NCI-H446 treated with DMSO at 0.1 percent for 48 hours (cell line): Measurements from ENCODE around the gene KIAA0825.

ENCODE experiments used
- DNase-seq: peaks from one replicate; lab custom pipeline; 2025; lab: John Stamatoyannopoulos, UW

Gene KIAA0825

DNA sequence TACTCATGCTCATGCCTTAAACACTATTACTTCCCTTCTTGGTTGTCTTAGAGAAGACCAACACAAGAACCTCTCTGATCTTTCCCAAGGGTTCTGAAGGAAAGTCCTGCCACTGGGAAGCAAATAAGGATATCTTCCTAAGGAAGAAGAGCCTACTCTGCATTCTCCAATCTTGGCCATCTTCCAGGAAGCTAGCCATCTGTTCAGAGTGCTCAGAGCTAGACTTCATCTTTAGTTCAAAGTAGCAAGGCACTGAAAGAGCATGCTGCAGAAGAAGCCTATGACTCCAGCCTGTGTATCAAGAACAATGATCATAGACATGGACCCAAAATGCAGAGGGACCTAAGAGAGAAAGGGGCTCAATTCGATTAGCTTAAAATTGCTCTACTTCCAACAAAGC, 114.7 kb downstream of the KIAA0825 start:
- DNase-seq, result no peak

GRCh38 chr5:94501365-94501764, 117.0 kb downstream of the KIAA0825 start:
- no peak for DNase-seq

- DNase-seq, result no peak
Observed at GRCh38 chr5:94499806-94500205, 118.6 kb downstream of the KIAA0825 start.

- no peak for DNase-seq
Observed at GRCh38 chr5:94498199-94498598, 120.2 kb downstream of the KIAA0825 start.

DNA sequence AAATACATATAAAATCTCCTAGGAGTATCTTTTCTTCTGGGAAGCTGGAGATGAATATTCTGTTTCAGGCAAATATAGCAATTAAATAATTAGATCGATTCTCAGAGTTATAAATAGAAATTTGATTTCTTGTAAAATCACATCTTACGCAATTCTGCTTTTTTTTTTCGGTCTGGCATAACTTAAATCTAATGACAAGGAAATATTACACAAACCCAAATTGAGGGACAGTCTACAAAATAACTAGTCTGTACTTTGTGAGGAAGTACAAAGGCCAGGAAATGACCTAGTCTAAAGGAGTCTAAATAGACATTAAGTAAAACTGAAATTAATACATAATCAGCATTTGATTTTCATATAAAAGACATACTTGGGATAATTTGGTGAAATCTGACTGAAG, 133.3 kb downstream of the KIAA0825 start:
- DNase-seq, result no peak

- DNase-seq, result no peak
Observed at GRCh38 chr5:94481059-94481458, 137.3 kb downstream of the KIAA0825 start.

DNA sequence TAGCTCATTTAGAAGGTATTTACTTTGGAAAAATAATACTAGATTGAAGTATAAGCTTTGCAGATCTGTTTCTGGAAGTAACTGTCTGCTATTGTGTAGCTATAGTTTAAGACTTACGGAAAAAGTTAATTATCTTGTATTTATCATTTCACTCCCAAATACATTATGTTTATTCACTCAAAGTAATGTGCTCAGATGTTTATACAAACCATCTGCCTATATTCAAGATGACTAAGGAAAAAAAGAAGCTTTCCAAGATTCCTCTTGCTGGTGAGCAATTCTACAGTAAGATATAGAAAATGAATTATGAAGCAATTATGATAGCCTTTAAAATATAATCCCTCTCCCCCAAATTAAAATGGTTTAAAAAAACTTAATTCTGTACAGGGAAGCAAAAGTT, 137.9 kb downstream of the KIAA0825 start:
- no peak for DNase-seq

DNA sequence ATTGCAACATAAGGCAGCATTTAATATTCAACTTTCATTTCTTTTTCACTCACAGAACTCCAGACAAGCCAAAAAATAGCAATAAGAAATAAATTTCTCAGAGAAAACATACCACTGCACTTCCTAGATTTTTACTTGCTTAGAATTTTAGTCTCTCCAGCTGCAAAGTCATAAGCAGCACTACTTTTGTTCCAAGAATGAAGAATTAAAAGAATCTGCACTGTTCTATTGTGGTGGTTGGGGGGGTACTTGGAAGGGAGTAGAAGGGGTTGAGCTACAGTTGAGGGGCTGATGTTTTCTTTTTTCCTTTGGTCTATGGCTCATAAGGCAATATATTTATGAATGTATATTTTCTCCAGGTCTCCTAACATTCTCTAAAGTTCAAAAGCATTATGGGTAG, 144.5 kb downstream of the KIAA0825 start:
- DNase-seq, result no peak

GRCh38 chr5:94471521-94471920, 146.9 kb downstream of the KIAA0825 start:
- DNase-seq, result no peak

GRCh38 chr5:94470802-94471201, 147.6 kb downstream of the KIAA0825 start:
- no peak for DNase-seq

GRCh38 chr5:94469894-94470329, 148.5 kb downstream of the KIAA0825 start:
- DNase-seq, result no peak

- no peak for DNase-seq
Observed at GRCh38 chr5:94467954-94468930, 150.2 kb downstream of the KIAA0825 start.

GRCh38 chr5:94467346-94467953, 151.0 kb downstream of the KIAA0825 start:
- DNase-seq, result no peak

DNA sequence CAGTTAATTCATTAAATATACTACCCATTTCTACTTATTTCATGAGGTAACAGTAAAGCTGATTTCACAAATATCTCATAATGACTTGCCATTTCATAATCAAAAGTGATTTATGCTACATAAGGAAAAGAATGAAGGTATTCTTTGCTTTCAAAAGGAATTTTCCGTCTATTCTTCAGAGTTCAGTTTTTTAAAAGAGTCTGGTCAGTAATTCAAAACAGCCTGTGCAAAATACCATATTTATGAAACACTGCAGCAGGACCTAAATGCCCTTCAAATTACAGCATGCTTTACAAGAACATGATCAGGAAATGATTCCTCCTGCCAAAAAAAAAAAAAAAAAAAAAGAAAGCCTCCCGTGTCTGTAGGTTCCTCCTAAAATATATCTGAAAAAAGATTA, 154.7 kb downstream of the KIAA0825 start:
- DNase-seq, result no peak

GRCh38 chr5:94461131-94461530, 157.3 kb downstream of the KIAA0825 start:
- DNase-seq, result no peak

DNA sequence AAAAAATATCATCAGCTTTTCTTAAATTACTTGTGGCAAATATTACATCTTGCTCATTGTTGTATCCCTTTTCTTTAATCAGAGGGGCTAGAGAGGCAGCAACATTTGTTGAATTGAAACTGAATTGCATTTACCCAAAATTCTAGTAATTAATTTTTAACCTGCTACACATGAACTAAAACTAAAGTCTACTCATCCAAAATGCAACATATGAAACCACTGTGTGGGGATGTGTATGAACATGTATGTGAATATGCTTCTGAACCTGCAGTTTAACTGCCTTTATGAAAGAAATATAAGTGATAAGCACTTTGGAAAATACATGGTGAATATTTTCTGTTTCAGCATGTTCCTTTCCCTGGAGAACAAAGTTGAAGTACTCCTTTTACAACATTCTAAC, 158.5 kb downstream of the KIAA0825 start:
- DNase-seq, result no peak

- DNase-seq, result no peak
Observed at GRCh38 chr5:94457788-94458187, 160.6 kb downstream of the KIAA0825 start.

- no peak for DNase-seq
Observed at GRCh38 chr5:94445726-94446125, 172.7 kb downstream of the KIAA0825 start.

DNA sequence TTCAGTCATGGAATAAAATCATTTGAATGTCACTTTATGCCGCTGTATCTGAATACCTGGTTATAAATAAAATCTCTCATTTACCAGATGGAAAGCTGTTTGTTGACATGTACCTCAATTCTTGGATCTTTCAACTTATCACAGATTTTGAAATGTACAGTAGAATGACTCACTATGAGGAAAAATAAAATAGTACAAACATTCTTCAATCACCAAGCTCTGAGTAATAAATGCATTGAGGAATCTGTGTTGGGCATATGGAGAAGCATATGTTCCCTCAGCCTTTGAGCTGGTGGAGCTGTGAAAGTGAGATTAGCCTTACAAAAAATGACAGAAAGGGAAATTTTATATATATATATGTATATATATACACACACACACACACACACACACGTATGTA, 175.4 kb downstream of the KIAA0825 start:
- no peak for DNase-seq

GRCh38 chr5:94442076-94442475, 176.3 kb downstream of the KIAA0825 start:
- no peak for DNase-seq

DNA sequence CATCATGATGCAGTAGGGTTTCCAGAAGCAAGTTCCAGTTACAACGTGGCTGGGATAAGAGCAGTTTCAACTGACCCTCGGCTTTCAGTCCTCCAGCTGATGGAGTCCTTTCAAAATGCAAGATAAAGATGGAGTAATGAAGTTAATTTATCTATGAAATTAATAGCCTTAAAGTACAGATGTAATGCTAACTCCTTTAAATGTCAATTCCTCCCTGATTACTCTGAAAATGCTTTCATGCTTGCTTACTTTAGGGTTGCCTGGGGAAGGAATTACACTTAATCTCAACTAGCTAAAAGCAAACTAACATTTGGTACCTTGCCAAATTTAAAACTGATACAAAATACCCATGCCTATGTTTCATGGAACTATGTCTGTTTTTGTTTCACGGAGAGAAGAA, 178.4 kb downstream of the KIAA0825 start:
- no peak for DNase-seq

DNA sequence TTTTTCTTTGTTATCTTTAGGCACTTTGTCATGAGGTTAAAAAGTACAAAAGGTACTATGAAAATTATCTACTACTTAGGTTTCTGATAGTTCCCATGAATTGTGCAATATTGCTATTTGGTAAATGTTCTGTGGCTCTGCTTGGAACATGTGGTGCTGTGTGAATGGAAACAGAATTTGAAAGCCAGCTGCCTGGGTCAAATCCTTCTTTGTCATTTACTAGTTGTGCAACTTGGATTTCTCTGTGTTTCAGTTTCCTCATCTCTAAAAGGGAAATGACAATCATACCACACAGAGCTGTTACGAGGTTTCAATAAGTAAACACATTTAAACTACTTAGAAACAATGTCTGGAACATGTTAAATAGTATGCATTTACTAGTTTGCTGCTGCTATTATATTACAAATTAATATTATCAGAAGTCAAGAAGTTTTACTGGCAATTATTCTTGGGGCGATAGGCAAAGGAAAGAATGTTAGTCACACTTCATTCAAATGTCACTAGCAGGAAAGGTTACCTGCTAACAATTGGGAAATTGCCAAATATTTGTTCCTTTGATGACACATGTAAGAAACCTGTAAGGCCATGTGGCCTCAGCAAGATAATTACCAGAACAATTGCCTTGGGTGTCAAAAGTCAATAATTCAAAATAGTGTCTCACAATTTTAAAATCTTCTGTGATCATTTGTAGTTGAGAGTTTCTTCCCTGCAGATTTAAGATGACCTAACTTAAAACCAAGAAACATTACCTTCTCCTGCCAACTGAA, 184.8 kb downstream of the KIAA0825 start:
- no peak for DNase-seq

GRCh38 chr5:94432499-94432898, 185.9 kb downstream of the KIAA0825 start:
- no peak for DNase-seq
